NCI-H2029 treated with DMSO at 0.1 percent for 48 hours (cell line): ENCODE measurements around the gene EPC2.
A peak's percentile ranks its signal among the peaks of the same experiment; 100 is the strongest.
"Not testable (repeated sequence)": the region's sequence is repeated elsewhere in the genome, so short reads cannot be mapped to it uniquely, and the experiment has no call there.

Experiments used
- DNase-seq: peaks from one replicate; lab custom pipeline; 2025; lab: John Stamatoyannopoulos, UW

EPC2 gene

GRCh38 chr2:148674063-148675020 lies 29.8 kb downstream of the EPC2 start:
- peak; percentile 33 for DNase-seq

- no peak for DNase-seq
Observed at GRCh38 chr2:148675708-148676107, 31.2 kb downstream of the EPC2 start.

- DNase-seq, result not testable (repeated sequence)
Observed at GRCh38 chr2:148678302-148679179, 34.0 kb downstream of the EPC2 start.

- no peak for DNase-seq
Observed at GRCh38 chr2:148680462-148680861, 35.9 kb downstream of the EPC2 start.

- DNase-seq, result no peak
Observed at GRCh38 chr2:148681443-148681842, 36.9 kb downstream of the EPC2 start.

- DNase-seq, result not testable (repeated sequence)
Observed at GRCh38 chr2:148681862-148682261, 37.3 kb downstream of the EPC2 start.

GRCh38 chr2:148684507-148684906 lies 40.0 kb downstream of the EPC2 start:
- DNase-seq, result no peak

DNA sequence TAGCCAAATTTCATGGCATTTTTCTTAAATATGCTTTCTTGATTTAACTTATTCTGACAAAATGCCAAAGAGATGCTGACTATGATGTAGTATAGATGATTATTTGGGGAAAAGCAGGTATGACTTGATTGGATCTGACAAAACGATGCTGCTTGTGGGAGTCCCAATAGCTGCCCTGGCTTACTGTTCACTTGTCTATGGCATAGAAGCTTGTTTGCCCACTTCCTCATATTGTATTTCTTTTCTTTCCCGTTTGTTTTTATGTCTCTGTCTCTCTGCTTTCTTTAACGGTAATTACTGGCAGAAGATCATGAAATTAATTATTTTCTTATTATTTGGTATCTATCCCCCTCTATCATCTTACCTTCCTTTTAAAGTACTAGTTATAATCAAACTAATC lies 43.0 kb downstream of the EPC2 start:
- DNase-seq, result no peak

DNA sequence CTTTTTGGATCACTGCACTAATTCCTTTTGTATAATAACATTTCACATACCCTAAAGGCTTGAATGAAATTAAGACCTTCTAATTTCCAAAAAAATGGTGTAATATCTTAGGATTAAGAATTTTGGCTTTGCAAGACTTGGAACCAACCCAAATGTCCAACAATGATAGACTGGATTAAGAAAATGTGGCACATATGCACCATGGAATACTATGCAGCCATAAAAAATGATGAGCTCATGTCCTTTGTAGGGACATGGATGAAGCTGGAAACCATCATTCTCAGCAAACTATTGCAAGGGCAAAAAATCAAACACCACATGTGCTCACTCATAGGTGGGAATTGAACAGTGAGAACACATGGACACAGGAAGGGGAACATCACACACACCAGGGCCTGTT lies 43.5 kb downstream of the EPC2 start:
- DNase-seq, result not testable (repeated sequence)

GRCh38 chr2:148696985-148697384 lies 52.4 kb downstream of the EPC2 start:
- DNase-seq, result no peak

DNA sequence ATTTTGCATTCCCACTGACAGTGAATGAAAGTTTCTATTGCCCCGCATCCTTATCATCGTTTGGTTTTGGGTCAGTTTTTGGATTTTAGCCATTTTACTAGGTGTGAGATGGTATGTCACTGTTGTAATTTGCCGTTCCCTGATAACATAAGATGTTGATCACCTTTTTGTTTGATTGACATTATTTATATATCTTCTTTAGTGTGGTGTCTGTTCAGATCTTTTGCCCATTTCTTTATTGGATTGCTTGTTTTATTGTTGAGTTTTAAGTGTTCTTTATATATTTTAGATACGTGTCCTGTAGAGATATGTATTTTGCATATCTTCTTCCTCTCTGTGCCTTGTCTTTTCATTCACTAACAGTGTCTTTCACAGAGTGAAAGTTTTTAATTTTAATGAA lies 55.3 kb downstream of the EPC2 start:
- no peak for DNase-seq

- no peak for DNase-seq
Observed at GRCh38 chr2:148701039-148701438, 56.5 kb downstream of the EPC2 start.

DNA sequence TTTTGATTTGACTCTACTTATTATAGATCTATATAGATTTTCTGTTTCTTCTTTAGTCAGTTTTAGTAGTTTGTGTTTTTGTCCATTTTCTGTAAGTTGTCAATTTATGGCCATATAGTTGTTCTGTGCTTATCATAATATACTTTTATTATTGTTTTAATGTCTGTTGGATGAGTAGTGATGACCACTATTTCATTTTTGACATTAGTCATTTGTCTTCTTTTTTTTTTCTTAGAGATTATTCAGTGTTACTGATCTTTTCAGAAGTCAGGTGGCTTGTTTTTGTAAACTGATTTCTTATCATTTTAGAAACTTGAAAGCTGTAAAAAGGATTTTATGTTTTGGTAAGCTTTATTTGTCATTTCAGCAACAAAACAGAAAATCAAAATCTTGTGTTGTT lies 57.3 kb downstream of the EPC2 start:
- no peak for DNase-seq

DNA sequence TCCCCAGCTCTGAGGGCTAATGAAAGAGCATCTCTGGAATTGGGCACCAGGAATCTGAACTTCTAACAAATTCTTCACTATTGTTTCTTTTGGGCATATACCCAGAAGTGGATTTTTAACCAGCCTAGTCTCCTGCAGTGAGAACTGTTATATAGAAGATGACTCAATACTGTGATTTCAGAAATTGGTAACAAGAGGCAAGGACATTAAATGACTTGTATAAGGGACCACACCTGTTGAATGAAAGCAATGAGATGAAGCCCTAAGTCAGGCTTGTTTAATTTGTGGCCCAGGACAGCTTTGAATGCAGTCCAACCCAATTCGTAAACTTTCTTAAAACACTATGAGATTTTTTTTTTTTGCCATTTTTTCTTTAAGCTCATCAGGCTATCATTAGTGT lies 57.9 kb downstream of the EPC2 start:
- DNase-seq, result no peak

- DNase-seq, result no peak
Observed at GRCh38 chr2:148704247-148704646, 59.7 kb downstream of the EPC2 start.

DNA sequence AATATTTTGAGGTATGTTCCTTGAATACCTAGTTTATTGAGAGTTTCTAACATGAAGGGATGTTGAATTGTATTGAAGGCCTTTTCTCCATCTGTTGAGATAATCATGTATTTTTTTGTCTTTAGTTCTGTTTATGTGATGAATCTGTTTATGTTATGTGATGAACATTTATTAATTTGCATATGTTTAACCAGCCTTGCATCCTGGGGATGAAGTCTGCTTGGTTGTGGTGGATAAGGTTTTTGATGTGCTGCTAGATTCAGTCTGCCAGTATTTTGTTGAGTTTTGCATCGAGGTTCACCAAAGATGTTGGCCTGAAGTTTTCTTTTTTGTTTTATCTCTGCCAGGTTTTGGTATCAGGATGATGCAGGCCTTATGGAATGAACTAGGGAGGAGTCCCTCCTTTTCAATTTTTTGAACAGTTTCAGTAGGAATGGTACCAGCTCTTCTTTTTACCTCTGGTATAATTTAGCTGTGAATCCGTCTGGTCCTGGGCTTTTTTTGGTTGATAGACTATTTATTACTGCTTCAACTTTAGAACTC lies 71.9 kb downstream of the EPC2 start:
- DNase-seq, result no peak

- DNase-seq, result no peak
Observed at GRCh38 chr2:148718039-148718438, 73.5 kb downstream of the EPC2 start.

DNA sequence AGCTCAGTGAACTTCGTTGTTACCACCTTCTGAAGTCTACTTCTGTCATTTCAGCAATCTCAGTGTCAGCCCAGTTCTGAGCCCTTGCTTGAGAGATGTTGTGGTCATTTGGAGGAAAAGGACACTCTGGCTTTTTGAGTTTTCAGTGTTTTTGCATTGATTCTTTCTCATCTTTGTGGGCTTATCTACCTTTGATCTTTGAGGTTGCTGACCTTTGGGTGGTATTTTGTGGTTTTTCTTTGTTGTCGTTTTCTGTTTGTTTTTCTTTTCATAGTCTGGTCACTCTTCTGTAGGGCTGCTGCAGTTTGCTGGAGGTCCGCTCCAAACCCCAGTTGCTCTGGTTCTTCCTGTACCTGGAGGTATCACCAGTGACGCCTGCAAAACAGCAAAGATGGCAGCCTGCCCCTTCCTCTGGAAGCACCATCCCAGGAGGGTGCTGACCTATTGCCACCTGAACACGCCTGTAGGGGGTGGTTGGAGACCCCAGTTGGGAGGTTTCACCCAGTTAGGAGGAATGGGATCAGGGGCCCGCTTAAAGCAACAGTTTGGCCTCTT lies 74.7 kb downstream of the EPC2 start:
- DNase-seq, result no peak

DNA sequence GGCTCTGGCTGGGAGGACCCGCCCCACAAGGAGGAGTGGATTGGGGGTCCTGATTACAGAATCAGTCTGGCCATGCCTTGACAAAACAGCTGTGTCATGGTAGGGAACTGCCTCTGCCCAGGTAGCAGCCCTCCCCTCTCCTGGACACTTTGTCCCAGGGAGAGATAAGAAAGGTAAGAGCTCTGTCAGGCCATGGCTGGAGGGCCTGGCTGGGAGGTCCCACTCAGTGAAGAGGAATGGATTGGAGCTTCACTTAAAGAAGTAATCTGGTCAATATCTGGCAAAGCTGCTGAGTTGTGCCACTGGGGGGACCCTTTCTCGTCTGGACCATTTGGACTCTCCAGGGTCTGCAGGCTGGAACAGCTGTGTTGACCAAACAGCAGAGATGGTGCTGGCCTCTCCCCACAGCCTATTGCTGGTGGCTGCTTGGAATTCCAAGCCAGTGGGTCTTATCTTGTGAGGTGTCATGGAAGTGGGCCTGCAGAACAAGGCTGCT lies 75.4 kb downstream of the EPC2 start:
- DNase-seq, result no peak

DNA sequence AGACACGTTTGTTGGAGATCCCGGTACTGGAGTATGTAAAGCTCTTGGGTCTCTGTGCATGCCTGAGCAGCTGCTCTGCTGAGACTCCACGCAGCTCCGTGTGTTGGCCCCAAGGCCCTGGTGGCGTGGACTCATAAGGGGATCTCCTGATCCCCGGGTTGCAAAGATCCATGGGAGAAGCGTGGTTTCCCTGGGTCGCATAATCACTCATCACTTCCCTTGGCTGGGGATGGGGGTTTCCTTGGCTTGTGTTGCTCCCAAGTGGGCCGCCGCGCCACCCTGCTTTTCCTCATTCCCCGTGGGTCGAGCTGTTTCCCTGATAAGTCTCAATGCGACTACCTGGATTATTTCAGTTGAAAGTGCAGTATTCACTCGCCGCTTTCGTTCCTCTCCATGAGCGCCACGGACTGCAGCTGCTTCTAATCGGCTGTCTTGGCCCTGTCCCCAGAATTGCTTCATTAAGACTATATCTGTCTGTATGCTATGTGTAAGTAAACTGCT lies 76.0 kb downstream of the EPC2 start:
- DNase-seq, result peak; percentile 28

GRCh38 chr2:148721520-148721931 lies 77.0 kb downstream of the EPC2 start:
- no peak for DNase-seq
